Measurements from ENCODE around the gene SLAMF7. TPM values are rescaled to one million over a fixed set of nuclear protein-coding genes. Genes with fewer than 3 reads are reported as not detected.

The SLAMF7 gene
- total and polyA plus RNA-seq, 2 experiments from 2014 or later, result 0.11 TPM; not detected in 1

- no peak for TF ChIP-seq ZNF462 (CRISPR knock-in tag; IDR thresholded peaks at IDR 0.05)
Measured at GRCh38 chr1:160723332-160723731, 15.7 kb upstream of the SLAMF7 start (continued).

DNA sequence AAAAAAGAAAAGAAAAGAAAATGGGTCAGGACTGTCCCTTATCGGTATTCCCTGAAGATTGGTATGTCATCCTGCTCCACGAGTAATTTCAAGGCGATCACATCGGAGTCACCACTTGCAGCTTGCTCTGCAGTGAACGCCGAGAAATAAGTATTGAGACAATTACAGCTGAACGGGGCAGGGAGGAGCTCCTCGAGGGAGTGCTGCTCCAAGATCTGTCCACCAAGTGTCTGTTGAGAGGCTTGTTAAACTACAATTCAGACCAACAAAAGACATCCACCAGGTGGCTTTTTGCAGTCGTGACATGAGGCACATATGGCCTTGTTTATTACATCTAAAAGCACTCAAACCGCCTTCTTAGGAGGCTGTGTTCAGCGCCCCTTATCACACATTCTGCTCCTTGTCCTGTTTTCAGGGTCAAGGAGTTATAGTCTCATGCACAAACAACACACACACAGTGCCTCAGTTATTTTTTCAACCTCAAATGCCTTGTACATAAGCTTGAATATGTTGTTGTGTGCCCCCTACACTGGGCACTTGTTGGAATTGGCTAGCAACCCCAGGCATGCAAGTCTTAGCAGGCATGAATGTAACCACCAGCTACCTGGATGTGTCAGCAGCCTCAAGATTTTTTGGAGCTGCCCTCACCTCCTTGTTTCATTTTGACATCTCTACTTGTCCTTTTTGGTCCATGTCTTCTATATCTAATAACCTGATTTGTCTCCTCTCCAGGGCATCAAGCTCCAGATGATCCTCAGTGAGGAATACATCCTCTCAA is 14.4 kb upstream of the SLAMF7 start:
- peaks cover 24% of the 10 kb centered on the region for H3K4me1 ChIP-seq (ENCODE audit: insufficient read depth)
- H3K36me3 Mint-ChIP-seq (ENCODE audit: low read depth), result peaks cover 9% of the 10 kb centered on the region; the same call in 2 of the 3 replicates
- H3K79me2 ChIP-seq (replicated peaks; ENCODE audit: insufficient read depth), result no peaks in the 10 kb centered on the region
- H3K4me3 Mint-ChIP-seq, result no peak overlapping the region
- no peak overlapping the region for H3K27ac Mint-ChIP-seq
- H3K27ac ChIP-seq (ENCODE audit: low read depth), result no peak overlapping the region
- ATAC-seq, result no peak
- TF ChIP-seq EZH2 (IDR thresholded peaks at IDR 0.05; ENCODE audit: low read depth, unreplicated experiment) (no peak), JUNB (IDR thresholded peaks at IDR 0.05; ENCODE audit: unreplicated experiment) (no peak), STAT1 (IDR thresholded peaks at IDR 0.05; ENCODE audit: unreplicated experiment) (no peak)
- no peaks in the 10 kb centered on the region for H3K27me3 Mint-ChIP-seq (ENCODE audit: insufficient read depth, low read depth, poor library complexity)
- H2AFZ ChIP-seq, result peak overlapping the region; percentile 49; the same call in 1 of the 2 replicates
- peaks cover 10% of the 10 kb centered on the region; the same call in 2 of the 3 replicates for H3K9me3 Mint-ChIP-seq
- peaks cover 11% of the 10 kb centered on the region; the same call in 2 of the 3 replicates for H3K4me1 Mint-ChIP-seq
- no peaks in the 10 kb centered on the region for H3F3A ChIP-seq (replicated peaks; ENCODE audit: low read depth)
- peak; percentile 28 for DNase-seq (ENCODE audit: low spot score)
- no peaks in the 10 kb centered on the region for H3K27me3 ChIP-seq (ENCODE audit: insufficient read depth)
- H3K4me3 ChIP-seq, result no peak overlapping the region
- no peaks in the 10 kb centered on the region for H4K20me1 ChIP-seq (replicated peaks; ENCODE audit: insufficient read depth)
- H3K4me2 ChIP-seq, result no peak overlapping the region
- no peaks in the 10 kb centered on the region for H3K9me2 ChIP-seq (ENCODE audit: insufficient read depth)
- no peaks in the 10 kb centered on the region for H3K36me3 ChIP-seq (ENCODE audit: insufficient read depth)
